NCI-H1436 treated with DMSO at 0.1 percent for 48 hours (cell line): Measurements from ENCODE around the gene ABL2.
"Not testable (repeated sequence)": the region's sequence is repeated elsewhere in the genome, so short reads cannot be mapped to it uniquely, and the experiment has no call there.

Source experiments
- DNase-seq: peaks from one replicate; lab custom pipeline; 2025; lab: John Stamatoyannopoulos, UW

Gene ABL2

GRCh38 chr1:179169616-179170467 is 59.6 kb downstream of the ABL2 start:
- no peak for DNase-seq

GRCh38 chr1:179168536-179168935 is 60.9 kb downstream of the ABL2 start:
- DNase-seq: no peak

DNA sequence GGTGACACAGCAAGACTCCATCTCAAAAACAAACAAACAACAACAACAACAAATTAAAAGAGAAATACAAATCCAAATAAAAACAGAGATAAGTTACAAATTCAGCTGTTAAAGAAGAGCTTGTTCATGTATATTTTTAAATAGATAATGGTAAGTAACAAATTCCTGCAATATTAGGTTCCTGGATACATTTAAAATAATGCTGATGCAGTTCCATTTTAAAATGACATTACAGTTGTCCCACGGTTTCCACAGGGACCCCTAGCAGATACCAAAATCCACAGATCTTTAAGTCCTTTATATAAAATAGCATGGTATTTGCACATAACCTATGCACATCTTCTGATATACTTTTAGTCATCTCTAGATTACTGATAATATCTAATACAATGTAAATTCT is 61.5 kb downstream of the ABL2 start:
- DNase-seq: no peak

- no peak for DNase-seq
These were observed 62.1 kb downstream of the ABL2 start for GRCh38 chr1:179167418-179167777.

GRCh38 chr1:179166663-179167417 is 62.6 kb downstream of the ABL2 start:
- DNase-seq: no peak

GRCh38 chr1:179164494-179164893 is 65.0 kb downstream of the ABL2 start:
- DNase-seq: no peak

DNA sequence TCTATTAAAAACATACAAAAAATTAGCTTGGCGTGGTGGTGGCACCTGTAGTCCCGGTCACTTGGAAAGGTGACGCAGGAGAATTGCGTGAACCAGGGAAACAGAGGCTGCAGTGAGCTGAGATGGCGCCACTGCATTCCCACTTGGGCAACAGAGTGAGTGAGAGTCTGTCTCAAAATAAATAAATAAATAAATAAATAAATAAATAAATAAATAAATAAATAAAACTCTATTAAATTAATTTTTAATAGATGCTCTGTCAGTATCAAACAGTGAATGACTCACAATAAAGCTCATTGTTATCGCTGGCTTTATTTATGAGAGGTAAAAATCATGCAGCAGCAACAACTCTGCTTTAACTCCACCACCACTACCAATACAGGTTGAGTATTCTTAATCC is 72.8 kb downstream of the ABL2 start:
- no peak for DNase-seq

GRCh38 chr1:179156026-179156425 is 73.5 kb downstream of the ABL2 start:
- DNase-seq: no peak

GRCh38 chr1:179155615-179156014 is 73.9 kb downstream of the ABL2 start:
- DNase-seq: no peak

GRCh38 chr1:179154437-179154836 is 75.0 kb downstream of the ABL2 start:
- DNase-seq: no peak

DNA sequence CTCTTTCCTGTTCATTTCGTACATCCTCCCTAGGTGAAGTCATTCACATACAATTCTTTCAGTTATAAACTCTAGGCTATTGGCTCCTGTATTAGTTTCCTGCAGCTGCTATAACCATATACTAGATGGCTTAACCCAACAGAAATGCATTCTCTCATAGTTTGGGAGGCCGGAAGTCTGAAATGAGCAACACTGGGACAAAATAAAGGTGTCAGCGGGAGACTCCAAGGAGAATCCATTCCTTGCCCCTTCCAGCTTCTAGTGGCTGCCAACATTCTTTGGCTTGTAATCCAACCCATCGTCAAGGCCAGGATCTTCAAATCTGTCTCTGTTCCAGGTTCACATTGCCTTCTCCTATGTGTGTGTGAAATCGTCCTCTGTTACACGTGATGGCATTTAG is 76.3 kb downstream of the ABL2 start:
- no peak for DNase-seq

- DNase-seq: no peak
These were observed 77.4 kb downstream of the ABL2 start for GRCh38 chr1:179151908-179152682.

DNA sequence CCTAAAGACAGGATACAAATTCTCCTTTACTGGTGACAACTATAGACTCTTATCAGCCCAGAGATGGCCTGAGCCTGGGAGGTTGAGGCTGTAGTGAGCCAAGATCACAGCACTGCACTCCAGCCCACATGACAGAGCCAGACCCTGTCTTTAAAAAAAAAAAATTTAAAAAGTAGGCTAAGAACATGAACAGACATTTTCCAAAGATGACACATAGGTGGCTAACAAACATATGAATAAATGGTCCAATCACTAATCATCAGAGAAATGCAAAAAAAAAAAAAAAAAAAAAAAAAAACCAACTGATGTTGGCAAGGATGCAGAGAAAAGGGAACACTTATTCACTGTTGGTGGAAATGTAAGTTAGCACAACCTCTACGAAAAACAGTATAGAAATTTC is 82.6 kb downstream of the ABL2 start:
- DNase-seq: no peak

DNA sequence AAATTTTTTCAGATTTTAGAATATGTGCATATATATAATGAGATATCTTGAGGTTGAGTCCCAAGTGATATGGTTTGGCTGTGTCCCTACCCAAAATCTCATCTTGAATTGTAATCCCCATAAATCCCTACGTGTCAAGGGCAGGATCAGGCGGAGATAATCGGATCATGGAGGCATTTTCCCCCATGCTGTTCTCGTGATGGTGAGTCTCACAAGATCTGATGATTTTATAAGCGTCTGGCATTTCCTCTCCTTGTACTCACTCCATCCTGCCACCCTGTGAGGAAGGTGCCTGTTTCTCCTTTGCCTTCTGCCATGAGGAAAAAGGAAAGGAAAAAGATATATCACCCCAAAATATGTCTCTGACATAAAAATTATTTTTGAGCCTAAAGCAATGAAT is 83.0 kb downstream of the ABL2 start:
- DNase-seq: no peak

DNA sequence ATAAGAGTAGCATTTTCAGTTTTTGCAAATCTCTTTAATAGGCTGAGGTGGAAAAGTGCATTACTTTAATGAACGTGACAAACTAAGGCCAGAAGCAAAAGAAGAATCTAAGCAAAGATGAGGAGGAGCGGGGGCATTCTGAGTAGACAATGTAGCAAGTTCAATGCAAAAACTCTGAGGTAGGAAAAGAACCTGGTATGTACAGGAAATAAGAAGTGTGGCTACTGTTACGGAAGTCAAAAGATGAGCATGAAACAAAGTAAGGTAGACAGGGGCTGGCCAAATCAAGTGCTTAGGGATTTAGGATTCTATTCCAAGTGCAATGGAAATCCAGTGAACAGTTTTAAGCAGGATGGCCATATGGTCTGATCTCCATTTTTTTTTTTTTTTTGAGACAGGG is 84.0 kb downstream of the ABL2 start:
- no peak for DNase-seq

DNA sequence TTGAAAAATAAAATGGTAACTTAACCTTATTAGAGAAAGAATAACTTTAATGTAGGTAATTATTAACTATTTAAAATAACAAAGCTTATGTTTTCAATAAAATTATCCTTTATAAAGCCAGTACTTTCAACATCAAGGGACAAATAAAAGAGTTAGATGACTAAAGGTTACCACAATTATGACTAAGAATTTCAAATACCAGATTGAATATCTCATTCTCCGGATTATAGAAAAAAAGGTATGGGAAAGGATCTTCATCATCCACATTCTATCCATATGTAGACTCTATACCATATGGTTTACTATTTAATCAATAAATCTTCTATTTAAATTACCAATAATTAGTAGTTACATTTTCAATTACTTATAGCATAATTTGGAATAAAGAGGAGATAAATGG is 84.9 kb downstream of the ABL2 start:
- no peak for DNase-seq

DNA sequence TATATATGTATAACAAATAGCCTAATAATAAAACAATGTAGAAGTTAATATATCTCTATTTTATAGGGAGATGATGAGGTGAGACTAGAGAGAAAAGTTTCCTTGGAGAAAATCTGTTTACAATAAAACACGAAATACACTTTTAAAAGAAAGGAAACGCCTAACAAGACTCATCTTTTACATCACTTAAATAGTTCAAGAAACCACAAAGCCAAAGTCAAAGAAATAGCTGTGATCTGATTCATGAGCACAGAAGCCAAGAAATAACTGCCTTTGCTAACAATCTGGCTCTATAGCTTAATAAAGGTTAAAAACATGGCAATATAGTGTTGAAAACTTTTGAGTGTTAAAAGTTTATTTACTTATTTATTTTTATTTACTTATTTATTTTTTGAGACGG is 86.2 kb downstream of the ABL2 start:
- DNase-seq: no peak

DNA sequence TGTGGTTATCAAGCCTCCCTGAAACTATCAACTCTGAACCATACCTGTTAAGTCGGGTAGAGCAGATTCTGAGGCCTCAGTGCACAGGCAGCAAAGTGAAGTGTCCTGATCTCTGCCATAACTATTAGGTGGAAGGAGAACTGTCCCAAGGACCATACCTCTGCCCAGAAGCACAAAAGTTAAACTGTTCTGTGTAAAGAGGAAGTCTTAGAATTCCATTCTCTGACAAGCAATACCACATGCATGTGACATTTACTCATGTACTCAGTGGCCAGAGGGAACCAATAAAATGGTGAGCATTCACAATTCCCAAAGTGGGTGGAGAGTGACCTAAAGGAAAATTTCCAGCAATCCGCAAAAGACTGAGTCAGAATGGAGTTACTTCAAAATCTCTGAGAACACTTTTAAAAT is 86.6 kb downstream of the ABL2 start:
- DNase-seq: no peak

GRCh38 chr1:179141592-179142251 is 87.8 kb downstream of the ABL2 start:
- DNase-seq: no peak

DNA sequence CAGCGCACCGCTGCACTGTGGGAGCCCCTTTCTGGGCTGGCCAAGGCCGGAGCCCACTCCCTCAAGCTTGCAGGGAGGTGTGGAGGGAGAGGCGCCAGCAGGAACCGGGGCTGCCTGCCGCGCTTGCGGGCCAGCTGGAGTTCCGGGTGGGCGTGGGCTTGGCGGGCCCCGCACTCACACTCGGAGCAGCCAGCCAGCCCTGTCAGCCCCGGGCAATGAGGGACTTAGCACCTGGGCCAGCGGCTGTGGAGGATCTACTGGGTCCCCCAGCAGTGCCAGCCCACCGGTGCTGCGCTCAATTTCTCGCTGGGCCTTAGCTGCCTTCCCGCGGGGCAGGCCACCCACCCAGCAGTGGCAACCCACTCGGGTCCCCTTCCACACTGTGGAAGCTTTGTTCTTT is 90.7 kb downstream of the ABL2 start:
- DNase-seq: not testable (repeated sequence)

- DNase-seq: no peak
These were observed 91.7 kb downstream of the ABL2 start for GRCh38 chr1:179137617-179138255.

DNA sequence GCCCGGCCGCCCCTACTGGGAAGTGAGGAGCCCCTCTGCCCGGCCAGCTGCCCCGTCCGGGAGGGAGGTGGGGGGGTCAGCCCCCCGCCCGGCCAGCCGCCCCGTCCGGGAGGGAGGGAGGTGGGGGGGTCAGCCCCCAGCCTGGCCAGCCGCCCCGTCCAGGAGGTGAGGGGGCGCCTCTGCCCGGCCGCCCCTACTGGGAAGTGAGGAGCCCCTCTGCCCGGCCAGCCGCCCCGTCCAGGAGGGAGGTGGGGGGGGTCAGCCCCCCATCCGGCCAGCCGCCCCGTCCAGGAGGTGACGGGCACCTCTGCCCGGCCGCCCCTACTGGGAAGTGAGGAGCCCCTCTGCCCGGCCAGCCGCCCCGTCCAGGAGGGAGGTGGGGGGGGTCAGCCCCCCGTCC is 93.8 kb downstream of the ABL2 start:
- not testable (repeated sequence) for DNase-seq
